ENCODE data around the gene SWI5.
A peak's percentile ranks its signal among the peaks of the same experiment; 100 is the strongest.

The SWI5 gene

GRCh38 chr9:128280084-128280622 is 4.1 kb downstream of the SWI5 start:
- DNase-seq = no peak

DNA sequence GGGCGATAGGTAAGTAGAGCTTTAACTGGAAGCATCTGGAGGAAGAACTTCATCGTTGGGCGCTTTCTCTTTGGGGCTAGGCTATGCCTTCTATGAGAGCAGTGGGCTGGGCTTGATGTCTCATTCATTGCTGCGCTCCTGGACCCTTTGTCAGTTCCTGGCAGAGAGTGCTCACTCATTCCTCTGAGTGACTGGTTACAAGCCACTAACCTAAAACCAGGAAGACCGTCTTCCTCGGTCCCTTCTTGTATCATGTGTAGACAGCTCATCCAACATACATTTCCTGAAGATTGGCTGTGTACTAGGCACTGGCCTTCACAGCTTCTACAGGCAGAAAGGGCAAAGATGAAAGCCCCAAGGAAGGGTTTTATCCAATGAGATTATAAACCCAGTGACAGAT is 6.4 kb downstream of the SWI5 start:
- DNase-seq = no peak

- no peak for DNase-seq
Observed at GRCh38 chr9:128285033-128285784, 9.1 kb downstream of the SWI5 start.

- peak; percentile 75 for DNase-seq
Observed at GRCh38 chr9:128286440-128286839, 10.4 kb downstream of the SWI5 start.

GRCh38 chr9:128288273-128289004 is 12.4 kb downstream of the SWI5 start:
- no peak for DNase-seq

DNA sequence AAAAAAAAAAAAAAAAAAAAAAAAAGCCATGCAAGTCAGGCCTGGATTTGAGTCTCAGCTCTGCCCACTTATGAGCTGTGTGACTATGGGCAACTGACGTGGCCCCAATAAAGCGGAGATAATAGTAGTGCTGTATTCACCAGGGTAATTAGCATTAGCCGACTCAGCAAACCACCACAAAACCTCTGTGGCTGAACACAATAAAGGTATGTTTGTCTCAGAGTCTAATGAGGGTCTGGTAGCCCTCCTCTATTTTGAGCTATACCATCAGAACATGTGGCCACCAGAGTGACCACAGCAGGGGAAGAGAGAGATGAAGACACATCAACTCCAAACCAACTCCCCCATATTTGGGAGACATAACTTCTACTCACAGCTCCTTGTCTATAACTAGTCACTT is 15.9 kb downstream of the SWI5 start:
- DNase-seq = no peak

DNA sequence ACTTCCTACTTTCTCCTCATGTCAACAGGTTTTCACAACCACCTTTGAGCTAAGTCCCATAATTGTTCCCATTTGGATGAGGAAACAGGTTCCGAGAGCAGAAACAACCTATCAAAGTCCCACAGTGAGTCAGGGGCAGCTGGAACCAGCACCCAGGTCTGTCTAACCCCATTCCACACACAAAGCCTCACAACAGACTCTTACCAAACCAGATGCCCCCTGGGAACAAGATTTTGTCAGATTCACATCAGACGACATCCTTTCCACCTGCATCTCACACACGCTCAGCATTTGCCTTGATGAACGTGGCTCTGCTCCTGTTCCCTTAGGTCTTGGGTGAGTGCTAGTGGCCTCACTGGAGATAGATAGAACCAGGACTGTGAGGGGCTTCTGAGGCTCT is 17.0 kb downstream of the SWI5 start:
- no peak for DNase-seq

DNA sequence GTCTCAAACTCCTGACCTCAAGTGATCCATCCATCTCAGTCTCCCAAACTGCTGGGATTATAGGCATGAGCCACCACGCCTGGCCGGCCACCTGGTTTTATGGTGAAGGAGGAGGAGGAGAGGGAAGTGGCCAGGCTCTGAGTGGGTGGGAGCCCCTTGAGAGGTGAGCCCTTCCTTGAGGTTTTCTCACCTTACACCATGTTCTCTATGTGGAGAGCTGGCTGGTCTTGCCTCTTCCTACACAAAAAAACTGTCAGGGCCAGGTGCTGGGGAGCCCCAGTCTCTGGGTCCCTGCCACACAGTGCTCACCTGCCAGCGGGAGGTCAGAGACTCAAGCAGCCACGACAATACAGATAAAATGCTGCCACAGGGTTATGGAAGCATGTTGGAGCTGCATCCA is 18.1 kb downstream of the SWI5 start:
- no peak for DNase-seq

DNA sequence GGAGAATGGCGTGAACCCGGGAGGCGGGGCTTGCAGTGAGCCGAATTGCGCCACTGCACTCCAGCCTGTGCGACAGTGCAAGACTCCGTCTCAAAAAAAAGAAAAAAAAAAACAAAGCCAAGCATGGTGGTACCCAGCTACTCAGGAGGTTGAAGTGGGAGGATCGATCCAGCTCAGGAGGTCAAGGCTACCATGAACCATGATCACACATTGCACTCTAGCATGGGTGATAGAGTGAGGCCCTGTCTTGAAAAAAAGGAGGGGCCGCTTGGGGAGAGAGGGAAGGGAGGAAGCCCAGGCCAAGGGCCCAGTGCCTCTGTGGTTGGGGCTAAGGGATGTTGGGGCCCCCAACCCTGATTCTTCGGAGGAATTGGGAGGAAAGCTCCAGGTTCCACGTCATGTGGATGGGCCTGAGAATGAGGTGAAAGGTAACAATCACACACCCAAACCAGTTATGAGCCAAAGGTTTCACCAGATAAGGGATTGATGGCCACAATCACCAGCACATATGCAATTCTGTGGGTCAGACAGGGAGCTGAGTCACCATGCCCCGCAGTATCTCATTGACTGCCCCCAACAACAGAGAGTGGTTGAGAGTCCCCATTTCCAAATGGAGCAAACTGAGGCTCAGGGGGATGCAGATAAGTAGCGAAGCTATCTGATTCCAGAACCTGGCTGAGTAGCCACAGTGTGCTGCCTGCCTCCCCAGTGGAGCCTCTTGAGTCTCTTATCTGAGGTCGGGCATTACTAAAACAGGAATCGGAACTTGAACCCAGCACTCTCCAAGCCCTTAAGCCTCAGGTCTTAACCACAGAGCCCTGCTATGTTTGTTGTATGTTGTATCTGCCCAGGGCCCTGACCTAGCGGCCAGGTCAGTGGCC is 20.5 kb downstream of the SWI5 start:
- DNase-seq = no peak

- no peak for DNase-seq
Observed at GRCh38 chr9:128297221-128297773, 21.2 kb downstream of the SWI5 start.

DNA sequence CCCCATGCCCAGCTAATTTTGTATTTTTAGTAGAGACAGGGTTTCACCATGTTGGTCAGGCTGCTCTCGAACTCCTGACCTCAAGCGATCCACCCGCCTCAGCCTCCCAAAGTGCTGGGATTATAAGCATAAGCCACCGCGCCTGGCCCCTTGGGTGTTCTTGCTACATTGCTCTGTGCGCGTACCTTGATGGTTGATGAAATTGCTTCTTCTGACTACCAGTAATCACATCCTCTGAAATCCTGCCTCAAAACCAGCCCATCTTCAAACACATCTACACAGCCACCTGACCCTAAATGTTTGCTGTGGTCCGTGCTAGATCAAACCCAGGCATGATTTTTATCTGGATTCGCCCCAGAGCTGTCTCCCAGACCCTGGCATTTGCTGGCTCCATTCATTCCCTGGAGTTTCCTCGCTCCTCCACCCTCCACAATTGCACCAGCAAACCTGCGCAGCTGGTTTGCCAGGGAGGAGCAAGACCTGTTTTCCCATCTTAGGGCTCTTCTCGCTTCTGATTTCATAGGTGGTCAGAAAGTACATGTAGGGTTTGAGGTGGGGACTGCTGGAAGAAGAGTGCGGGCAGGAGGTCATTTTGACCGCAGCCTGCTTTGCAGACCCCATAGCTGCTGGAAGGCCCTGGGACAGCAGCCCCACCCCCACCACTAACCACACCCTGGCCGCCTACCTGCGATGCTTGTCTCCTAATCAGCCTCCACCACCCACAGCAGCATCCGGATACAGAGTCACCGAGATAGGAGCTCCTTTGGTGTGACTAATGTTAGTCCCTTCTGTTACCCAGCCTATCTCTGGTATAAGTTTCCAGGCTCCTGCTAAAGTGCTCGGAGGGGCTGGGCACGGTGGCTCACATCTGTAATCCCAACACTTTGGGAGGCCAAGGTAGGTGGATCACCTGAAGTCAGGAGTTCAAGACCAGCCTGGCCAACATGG is 22.7 kb downstream of the SWI5 start:
- DNase-seq = no peak

DNA sequence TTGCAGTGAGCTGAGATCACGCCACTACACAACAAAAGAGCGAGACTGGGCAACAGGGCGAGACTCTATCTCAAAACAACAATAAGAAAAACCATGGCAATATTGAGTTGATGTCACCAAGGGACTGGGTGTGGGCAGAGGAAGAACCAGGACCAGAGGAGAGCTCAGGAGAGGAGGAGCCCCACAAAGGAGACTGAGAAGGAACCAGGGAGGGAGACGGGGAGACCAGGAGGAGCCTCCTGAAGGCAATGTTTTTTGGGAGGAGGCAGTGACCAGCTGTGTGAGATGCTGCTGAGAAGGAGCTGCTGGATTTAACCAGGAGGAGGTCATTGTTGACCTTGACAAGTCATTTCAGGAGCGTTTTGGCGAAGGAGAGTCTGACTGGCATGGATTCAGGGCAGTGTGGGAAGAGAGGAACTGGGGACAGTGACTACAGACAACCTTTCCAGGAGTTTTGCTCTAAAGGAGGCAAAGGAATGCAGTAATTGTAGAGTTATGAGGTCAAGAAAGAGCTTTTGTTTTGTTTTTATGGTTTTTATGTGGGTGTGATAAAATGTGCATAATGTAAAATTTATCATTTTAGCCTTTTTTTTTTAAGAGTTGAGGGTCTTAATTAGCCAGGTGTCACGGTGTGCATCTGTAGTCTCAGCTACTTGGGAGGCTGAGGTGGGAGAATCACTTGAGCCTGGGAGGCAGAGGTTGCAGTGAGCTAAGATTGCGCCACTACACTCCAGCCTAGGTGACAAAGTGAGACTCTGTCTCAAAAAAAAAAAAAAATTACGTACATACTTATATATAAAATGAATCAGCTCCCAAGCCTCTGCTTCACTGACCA is 28.3 kb downstream of the SWI5 start:
- no peak for DNase-seq

GRCh38 chr9:128304971-128305288 is 28.9 kb downstream of the SWI5 start:
- no peak for DNase-seq

GRCh38 chr9:128309551-128309950 is 33.5 kb downstream of the SWI5 start:
- no peak for DNase-seq

- no peak for DNase-seq
Observed at GRCh38 chr9:128310461-128310860, 34.4 kb downstream of the SWI5 start.

DNA sequence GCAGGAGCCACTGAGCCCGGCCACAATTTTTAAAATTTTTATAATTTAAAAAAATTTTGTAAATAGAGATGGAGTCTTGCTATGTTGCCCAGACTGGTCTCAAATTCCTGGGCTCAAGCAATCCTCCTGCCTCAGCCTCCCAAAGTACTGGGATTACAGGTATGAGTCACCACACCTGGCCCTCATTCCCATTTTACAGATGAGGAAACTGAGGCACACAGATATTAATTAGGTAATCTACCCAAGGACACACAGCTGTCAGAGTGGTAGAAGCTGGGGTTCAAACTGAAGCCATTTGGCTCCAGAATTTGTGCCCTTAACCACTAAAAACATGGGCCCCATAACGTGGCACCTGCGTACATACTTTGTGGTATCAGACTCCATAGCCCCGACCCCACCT is 38.6 kb downstream of the SWI5 start:
- DNase-seq = no peak

- no peak for DNase-seq
Observed at GRCh38 chr9:128316421-128316820, 40.3 kb downstream of the SWI5 start.

GRCh38 chr9:128317629-128318028 is 41.6 kb downstream of the SWI5 start:
- DNase-seq = no peak

- DNase-seq = no peak
Observed at GRCh38 chr9:128321343-128321742, 45.3 kb downstream of the SWI5 start.

- no peak for DNase-seq
Observed at GRCh38 chr9:128321879-128322403, 45.9 kb downstream of the SWI5 start.
